Neural cell (in vitro differentiated cells): ENCODE results near the gene NAGK.

Experiments
- CTCF ChIP-seq: fragments of 450-650 bp; IDR thresholded peaks from 2 replicates; pipeline ENCODE4 v1.5.1; 2014; ENCODE audit warnings: antibody characterized with exemption, mild to moderate bottlenecking, moderate library complexity; ENCODE audit not compliant: poor library complexity, severe bottlenecking
- EZH2 ChIP-seq: fragments of 200-600, 300-800 bp; shearing (Covaris generic), sonication (generic); IDR thresholded peaks from 2 replicates; pipeline ENCODE4 v1.6.1; 2014; ENCODE audit warnings: antibody characterized with exemption, low read length, borderline replicate concordance, mild to moderate bottlenecking; ENCODE audit not compliant: insufficient read depth, poor library complexity, severe bottlenecking
- REST ChIP-seq: IDR thresholded peaks from 2 replicates; pipeline ENCODE4 v1.6.1; 2012; ENCODE audit warnings: borderline replicate concordance

- TF ChIP-seq CTCF (no peak), EZH2 (no peak), REST (no peak)
Measured at GRCh38 chr2:71122387-71123298, 54.2 kb downstream of the NAGK start.
